NCI-H510A treated with DMSO at 0.1 percent for 48 hours (cell line): ENCODE data around the gene EPB41L2.

ENCODE experiments used
- DNase-seq: peaks from one replicate; lab custom pipeline; 2025; lab: John Stamatoyannopoulos, UW

Gene EPB41L2

DNA sequence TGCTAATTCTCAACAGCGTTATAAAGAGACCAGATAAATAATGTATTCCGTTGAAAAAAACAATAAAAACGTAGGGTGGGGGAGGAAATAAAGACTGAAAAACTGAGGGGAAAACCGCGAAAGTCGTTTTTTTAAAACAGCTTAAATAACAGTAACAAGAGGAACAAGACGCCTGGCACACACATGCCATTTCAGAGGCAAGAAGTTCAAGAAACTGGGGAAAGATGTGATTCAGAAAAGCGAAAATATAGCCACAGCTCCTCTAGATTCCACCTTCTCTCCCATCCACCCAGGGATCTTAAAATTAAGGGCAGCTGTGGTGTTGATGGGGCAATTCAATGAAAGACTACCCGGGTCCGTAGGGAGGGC lies 1.3 kb downstream of the EPB41L2 start:
- DNase-seq: no peak

DNA sequence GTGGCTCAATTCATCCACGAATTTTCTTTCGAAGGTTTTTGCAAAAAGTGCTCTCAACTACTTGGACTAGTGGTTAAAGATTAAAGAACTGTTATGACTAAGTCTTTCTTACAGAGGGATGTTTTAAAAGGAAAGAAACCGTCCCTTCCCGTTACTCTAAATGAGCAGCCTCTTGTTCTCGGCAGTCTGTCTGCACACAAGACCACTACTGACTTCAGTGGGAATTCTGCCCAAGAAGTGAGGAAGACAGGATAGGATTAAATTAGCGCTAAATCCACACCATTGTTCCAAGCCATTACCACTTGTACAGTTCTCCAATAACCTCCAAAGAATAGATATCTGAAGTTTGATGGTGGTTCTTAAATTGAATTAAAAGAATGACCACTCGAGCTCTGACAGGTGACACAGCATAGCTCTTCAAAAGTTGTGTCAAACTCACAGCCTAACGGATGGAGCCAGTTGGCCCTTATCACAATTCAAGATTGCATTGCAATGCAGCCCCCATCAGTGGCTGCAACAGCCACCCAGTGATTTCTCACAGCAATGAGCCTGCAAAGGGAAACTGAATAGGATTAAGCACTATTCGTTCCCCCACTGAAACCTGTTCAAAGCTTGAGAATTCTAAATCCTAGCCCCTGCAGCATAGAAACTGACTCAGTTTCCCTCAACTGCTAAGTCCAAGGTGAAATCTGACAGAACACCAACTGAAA lies 1.8 kb downstream of the EPB41L2 start:
- DNase-seq: no peak

GRCh38 chr6:131060311-131060710 lies 2.7 kb downstream of the EPB41L2 start:
- no peak for DNase-seq

DNA sequence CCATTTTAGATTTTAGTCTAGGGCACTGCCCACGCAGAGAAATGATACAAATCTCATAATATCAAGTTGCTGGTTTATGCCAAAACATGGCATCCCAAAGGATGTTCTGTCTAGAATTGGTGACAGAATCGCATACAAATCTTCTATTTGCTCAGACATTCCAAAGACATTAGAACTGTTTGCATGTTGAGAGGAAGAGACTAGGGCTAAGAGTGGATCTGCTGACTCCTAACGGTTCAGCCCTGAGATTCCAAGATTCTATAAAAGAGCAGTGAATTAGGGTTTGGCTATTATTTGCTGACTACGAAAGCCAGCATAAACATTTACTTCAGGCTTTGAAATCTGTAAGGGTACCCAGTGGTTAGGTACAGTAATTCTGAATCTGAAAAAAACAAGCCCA lies 3.6 kb downstream of the EPB41L2 start:
- no peak for DNase-seq

DNA sequence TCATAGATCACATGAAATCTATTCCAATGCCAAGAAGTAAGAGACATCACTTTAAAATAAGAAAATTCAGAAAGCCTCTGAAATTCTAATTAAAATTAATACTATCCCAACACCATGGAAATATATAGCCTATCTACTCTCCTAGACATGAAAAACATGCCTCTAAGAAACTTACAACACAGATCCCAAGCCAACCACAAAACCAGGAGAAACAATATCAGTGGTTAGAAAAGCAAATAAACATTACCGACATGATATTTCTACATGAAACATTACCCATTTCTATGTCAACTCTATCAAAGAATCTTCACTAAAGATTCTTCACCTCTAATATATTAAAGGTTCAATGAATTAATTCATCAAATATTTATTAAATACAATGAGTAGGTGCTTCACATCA lies 4.8 kb downstream of the EPB41L2 start:
- DNase-seq: no peak

DNA sequence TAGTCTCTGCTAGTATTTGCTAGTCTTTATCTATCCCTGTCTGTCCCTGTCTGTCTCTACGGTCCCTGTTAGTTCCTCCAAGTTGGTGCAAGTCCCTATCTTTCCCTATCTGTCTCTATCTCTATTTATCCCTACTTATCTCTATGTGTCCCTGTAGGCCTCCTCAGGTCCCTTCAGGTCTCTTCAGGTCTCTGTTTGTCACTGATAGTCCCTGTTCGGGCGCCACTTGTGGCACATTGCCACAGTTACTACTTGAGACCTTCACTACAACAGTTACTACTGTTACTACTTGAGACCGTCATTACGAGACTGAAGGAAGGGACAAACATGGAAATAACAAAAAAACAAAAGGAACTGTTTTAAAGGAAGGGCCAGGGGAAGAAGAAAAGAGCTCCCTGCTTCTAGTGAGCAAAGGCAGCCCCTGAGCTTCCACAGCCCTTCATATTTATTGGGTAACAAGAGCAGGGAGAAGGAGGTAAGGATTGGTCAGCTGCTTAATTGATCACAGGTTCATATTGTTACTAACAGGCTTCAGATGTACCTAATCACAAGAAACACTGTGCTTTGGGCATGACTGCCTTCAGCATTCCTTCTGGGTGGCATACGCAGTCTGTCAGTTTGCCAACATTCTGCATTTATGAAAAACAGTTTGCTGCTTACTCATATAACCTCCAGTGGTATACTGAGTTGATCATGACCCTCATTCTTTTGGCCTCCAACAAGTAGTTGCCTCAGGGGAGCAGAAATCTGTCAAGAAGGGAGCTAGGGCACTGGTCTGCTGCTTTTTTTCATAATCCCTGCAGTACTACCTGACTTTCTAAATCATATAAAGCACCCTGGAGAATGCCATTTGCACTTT lies 8.4 kb downstream of the EPB41L2 start:
- DNase-seq: no peak

- no peak for DNase-seq
Measured at GRCh38 chr6:131053546-131054240, 9.4 kb downstream of the EPB41L2 start.

- DNase-seq: no peak
Measured at GRCh38 chr6:131052181-131052580, 10.9 kb downstream of the EPB41L2 start.

DNA sequence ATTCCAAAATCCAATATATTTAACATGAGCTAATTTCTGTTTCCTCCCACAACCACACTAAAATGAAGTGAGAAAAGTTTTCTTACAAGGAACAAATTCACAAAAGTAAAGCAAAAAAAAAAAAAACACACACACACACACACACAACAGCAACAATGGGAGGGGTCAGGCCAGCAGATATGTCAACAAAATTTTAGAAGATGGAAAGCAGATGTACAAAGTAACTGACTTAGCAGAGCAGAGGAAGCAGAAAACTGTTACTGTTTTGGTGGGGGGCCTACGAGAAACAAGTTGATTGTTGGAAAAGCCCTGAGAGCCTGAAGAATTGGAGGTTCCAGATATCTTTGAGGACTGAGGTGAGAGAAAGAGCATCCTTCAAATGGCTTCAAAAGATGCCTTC lies 11.7 kb downstream of the EPB41L2 start:
- no peak for DNase-seq

GRCh38 chr6:131049608-131050007 lies 13.4 kb downstream of the EPB41L2 start:
- DNase-seq: no peak

- no peak for DNase-seq
Measured at GRCh38 chr6:131048933-131049515, 14.0 kb downstream of the EPB41L2 start.

GRCh38 chr6:131048459-131048858 lies 14.6 kb downstream of the EPB41L2 start:
- DNase-seq: no peak

DNA sequence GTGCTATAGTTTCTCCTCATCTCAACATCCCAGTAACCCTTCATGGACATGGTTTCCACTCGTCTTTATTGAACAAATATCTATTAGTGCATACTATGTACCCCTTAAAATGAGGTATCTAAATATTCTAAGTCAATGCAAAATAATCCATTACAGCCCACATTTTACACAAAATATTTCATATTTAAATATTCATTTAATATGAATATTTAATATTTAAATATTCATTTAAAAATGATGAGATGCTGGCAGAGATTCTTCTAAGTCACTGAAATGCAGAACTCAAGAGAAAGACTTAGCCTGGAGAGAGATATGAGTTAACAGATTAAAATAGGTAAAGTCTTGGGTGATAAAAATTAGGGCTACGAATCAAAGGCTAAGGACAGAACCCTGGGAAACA lies 17.9 kb downstream of the EPB41L2 start:
- DNase-seq: no peak

DNA sequence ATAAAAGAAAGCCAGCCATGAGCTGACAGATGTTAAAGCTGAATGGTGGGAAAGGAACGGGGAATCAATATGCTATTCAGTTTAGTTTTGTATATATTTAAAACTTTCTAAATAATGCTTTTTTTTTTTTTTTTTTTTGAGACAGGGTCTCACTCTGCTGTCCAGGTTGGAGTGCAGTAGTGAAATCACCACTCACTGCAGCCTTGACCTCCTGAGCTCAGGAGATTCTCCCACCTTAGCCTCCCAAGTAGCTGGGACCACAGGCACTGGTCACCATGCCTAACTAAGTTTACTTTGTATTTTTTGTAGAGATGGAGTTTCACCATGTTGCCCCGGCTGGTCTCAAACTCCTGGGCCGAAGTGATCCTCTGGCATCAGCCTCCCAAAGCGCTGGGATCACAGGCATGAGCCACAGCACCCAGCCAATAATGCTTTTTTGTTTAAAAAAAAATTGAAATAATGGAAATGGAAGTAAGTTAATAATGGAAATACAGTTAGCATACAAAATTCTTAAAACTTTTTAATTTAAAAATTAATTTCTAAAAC lies 19.1 kb downstream of the EPB41L2 start:
- no peak for DNase-seq

DNA sequence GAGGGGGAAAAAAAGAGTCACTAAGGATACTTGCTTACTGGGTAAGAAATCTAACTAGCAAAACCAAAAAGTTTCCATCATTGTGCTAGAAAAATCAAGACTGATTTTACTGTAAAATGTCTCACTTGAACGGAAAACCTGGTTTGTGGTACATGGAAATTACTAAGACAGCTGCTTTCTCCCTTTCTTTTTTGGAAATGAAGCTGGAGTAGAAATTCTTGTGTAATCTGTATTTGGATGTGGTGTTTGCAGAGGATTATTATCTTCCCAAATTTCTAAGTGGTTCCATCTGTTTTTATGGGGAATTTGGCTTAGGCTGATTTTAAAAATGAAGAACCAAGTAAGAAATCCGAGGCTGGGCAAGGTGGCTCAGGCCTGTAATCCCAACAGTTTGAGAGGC lies 20.4 kb downstream of the EPB41L2 start:
- no peak for DNase-seq

- DNase-seq: no peak
Measured at GRCh38 chr6:131041814-131042213, 21.2 kb downstream of the EPB41L2 start.

GRCh38 chr6:131040866-131041265 lies 22.2 kb downstream of the EPB41L2 start:
- no peak for DNase-seq

- DNase-seq: no peak
Measured at GRCh38 chr6:131039345-131039680, 23.7 kb downstream of the EPB41L2 start.

- no peak for DNase-seq
Measured at GRCh38 chr6:131038597-131039344, 24.3 kb downstream of the EPB41L2 start.

- no peak for DNase-seq
Measured at GRCh38 chr6:131037194-131037897, 25.7 kb downstream of the EPB41L2 start.

GRCh38 chr6:131036601-131037000 lies 26.4 kb downstream of the EPB41L2 start:
- no peak for DNase-seq
